Activated gamma-delta T cell treated with Interleukin-2 at 50 U/mL for 16 hours (primary cell): ENCODE data around the gene GCNA.
"Not testable (repeated sequence)": the region's sequence is repeated elsewhere in the genome, so short reads cannot be mapped to it uniquely, and the experiment has no call there.

Experiments used
- DNase-seq: peaks from one replicate; pipeline ENCODE4 v3.0.0-alpha.2; 2020

The GCNA gene

GRCh38 chrX:71578253-71579135, at the start of gene GCNA:
TSS of gene GCNA (plus strand) at chrX:71578437. CDS start at chrX:71580822, 2,385 bp downstream.
- DNase-seq: no peak

GRCh38 chrX:71532078-71532752, 46.0 kb upstream of the GCNA start:
- DNase-seq: peak; percentile 41

- peak; percentile 91 for DNase-seq
These were observed 45.3 kb upstream of the GCNA start, which contains the start of gene OGT for GRCh38 chrX:71532753-71533425. TSS of gene OGT (plus strand) at chrX:71533104. CDS start at chrX:71533300, 196 bp downstream.

- no peak for DNase-seq
These were observed 44.8 kb upstream of the GCNA start for GRCh38 chrX:71533516-71533850.

- DNase-seq: peak; percentile 53
These were observed 44.2 kb upstream of the GCNA start for GRCh38 chrX:71533851-71534561.

- DNase-seq: no peak
These were observed 43.3 kb upstream of the GCNA start for GRCh38 chrX:71534773-71535544.

GRCh38 chrX:71536285-71536684, 42.0 kb upstream of the GCNA start:
- no peak for DNase-seq

GRCh38 chrX:71537743-71538142, 40.5 kb upstream of the GCNA start:
- no peak for DNase-seq

GRCh38 chrX:71540801-71541200, 37.4 kb upstream of the GCNA start:
- no peak for DNase-seq

- DNase-seq: no peak
These were observed 36.8 kb upstream of the GCNA start for GRCh38 chrX:71541210-71542022.

- no peak for DNase-seq
These were observed 35.8 kb upstream of the GCNA start for GRCh38 chrX:71542411-71542810.

- DNase-seq: no peak
These were observed 35.4 kb upstream of the GCNA start for GRCh38 chrX:71542825-71543224.

GRCh38 chrX:71543316-71543715, 34.9 kb upstream of the GCNA start:
- no peak for DNase-seq

GRCh38 chrX:71545364-71545763, 32.9 kb upstream of the GCNA start:
- DNase-seq: no peak

- DNase-seq: no peak
These were observed 31.4 kb upstream of the GCNA start for GRCh38 chrX:71546879-71547278.

- DNase-seq: no peak
These were observed 30.9 kb upstream of the GCNA start for GRCh38 chrX:71547339-71547738.

GRCh38 chrX:71549986-71550385, 28.3 kb upstream of the GCNA start:
- no peak for DNase-seq

GRCh38 chrX:71550578-71550977, 27.7 kb upstream of the GCNA start:
- DNase-seq: no peak

- DNase-seq: no peak
These were observed 22.2 kb upstream of the GCNA start for GRCh38 chrX:71556036-71556435.

GRCh38 chrX:71558920-71559319, 19.3 kb upstream of the GCNA start:
- no peak for DNase-seq

- DNase-seq: not testable (repeated sequence)
These were observed 18.5 kb upstream of the GCNA start for GRCh38 chrX:71559773-71560172.
